ENCODE data around the gene LAGE3. TPM values are rescaled to one million over a fixed set of nuclear protein-coding genes. Genes with fewer than 3 reads are reported as not detected.

Gene LAGE3
- polyA plus RNA-seq, 2 donors = 6.2 to 21.1 TPM

GRCh38 chrX:154481911-154482601 is 3.0 kb upstream of the LAGE3 start:
- 81 to 82% methylated on average over 14 of the region's 14 CpGs for WGBS, 2 donors
- Histone ChIP-seq H3K4me3 (ENCODE audit: low read depth in 1 of 2, low read length in 2 of 2) (no peak overlapping the region), H3K36me3 (ENCODE audit: control insufficient read depth in 2 of 2, insufficient read depth in 2 of 2, low read length in 1 of 2) (peaks cover 0 to 3% of the 10 kb centered on the region in 2 donors), H3K4me1 (ENCODE audit: control insufficient read depth in 2 of 2, insufficient read depth in 2 of 2, low read length in 1 of 2) (peaks cover 5 to 12% of the 10 kb centered on the region in 2 donors), H3K27ac (ENCODE audit: low read depth in 2 of 2, low read length in 1 of 2) (no peak overlapping the region), H3K9me3 (ENCODE audit: control insufficient read depth in 2 of 2, insufficient read depth in 1 of 2, low read depth in 1 of 2, low read length in 1 of 2) (peaks cover 0 to 6% of the 10 kb centered on the region in 2 donors), H3K27me3 (ENCODE audit: control insufficient read depth in 1 of 2, insufficient read depth in 2 of 2, low read length in 2 of 2) (no peaks in the 10 kb centered on the region)

GRCh38 chrX:154481195-154481594 is 2.1 kb upstream of the LAGE3 start:
- Histone ChIP-seq H3K4me1 (ENCODE audit: control insufficient read depth in 2 of 2, insufficient read depth in 2 of 2, low read length in 1 of 2) (peaks cover 5 to 12% of the 10 kb centered on the region in 2 donors), H3K27ac (ENCODE audit: low read depth in 2 of 2, low read length in 1 of 2) (no peak overlapping the region), H3K9me3 (ENCODE audit: control insufficient read depth in 2 of 2, insufficient read depth in 1 of 2, low read depth in 1 of 2, low read length in 1 of 2) (peaks cover 0 to 2% of the 10 kb centered on the region in 2 donors), H3K27me3 (ENCODE audit: control insufficient read depth in 1 of 2, insufficient read depth in 2 of 2, low read length in 2 of 2) (no peaks in the 10 kb centered on the region), H3K4me3 (ENCODE audit: low read depth in 1 of 2, low read length in 2 of 2) (no peak overlapping the region), H3K36me3 (ENCODE audit: control insufficient read depth in 2 of 2, insufficient read depth in 2 of 2, low read length in 1 of 2) (peaks cover 0 to 3% of the 10 kb centered on the region in 2 donors)
- 94 to 95% methylated on average over 5 of the region's 5 CpGs for WGBS, 2 donors

GRCh38 chrX:154477891-154478477 is 1.1 kb downstream of the LAGE3 start:
- peak overlapping the region; percentile 37 to 56 for H3K4me3 ChIP-seq (ENCODE audit: low read depth in 1 of 2, low read length in 2 of 2)
- H3K9me3 ChIP-seq (ENCODE audit: control insufficient read depth in 2 of 2, insufficient read depth in 1 of 2, low read depth in 1 of 2, low read length in 1 of 2) = peaks cover 0 to 2% of the 10 kb centered on the region in 2 donors
- WGBS, 2 donors = 54 to 73% methylated on average over 24 of the region's 24 CpGs
- peak overlapping the region; percentile 27 to 54 for H3K27ac ChIP-seq (ENCODE audit: low read depth in 2 of 2, low read length in 1 of 2)
- H3K36me3 ChIP-seq (ENCODE audit: control insufficient read depth in 2 of 2, insufficient read depth in 2 of 2, low read length in 1 of 2) = peaks cover 0 to 2% of the 10 kb centered on the region in 2 donors
- no peaks in the 10 kb centered on the region for H3K27me3 ChIP-seq (ENCODE audit: control insufficient read depth in 1 of 2, insufficient read depth in 2 of 2, low read length in 2 of 2)
- no peaks in the 10 kb centered on the region for H3K4me1 ChIP-seq (ENCODE audit: control insufficient read depth in 2 of 2, insufficient read depth in 2 of 2, low read length in 1 of 2)

GRCh38 chrX:154476821-154477220 is 2.3 kb downstream of the LAGE3 start:
- Histone ChIP-seq H3K4me3 (ENCODE audit: low read depth in 1 of 2, low read length in 2 of 2) (no peak overlapping the region), H3K4me1 (ENCODE audit: control insufficient read depth in 2 of 2, insufficient read depth in 2 of 2, low read length in 1 of 2) (no peaks in the 10 kb centered on the region), H3K36me3 (ENCODE audit: control insufficient read depth in 2 of 2, insufficient read depth in 2 of 2, low read length in 1 of 2) (peaks cover 0 to 2% of the 10 kb centered on the region in 2 donors), H3K27ac (ENCODE audit: low read depth in 2 of 2, low read length in 1 of 2) (no peak overlapping the region), H3K9me3 (ENCODE audit: control insufficient read depth in 2 of 2, insufficient read depth in 1 of 2, low read depth in 1 of 2, low read length in 1 of 2) (peaks cover 0 to 2% of the 10 kb centered on the region in 2 donors), H3K27me3 (ENCODE audit: control insufficient read depth in 1 of 2, insufficient read depth in 2 of 2, low read length in 2 of 2) (no peaks in the 10 kb centered on the region)
- 77% methylated on average over 8 of the region's 8 CpGs for WGBS, 2 donors

- no peak overlapping the region for H3K27ac ChIP-seq (ENCODE audit: low read depth in 2 of 2, low read length in 1 of 2)
- WGBS, 2 donors = 78 to 82% methylated on average over 7 of the region's 7 CpGs
- H3K4me1 ChIP-seq (ENCODE audit: control insufficient read depth in 2 of 2, insufficient read depth in 2 of 2, low read length in 1 of 2) = no peaks in the 10 kb centered on the region
- H3K36me3 ChIP-seq (ENCODE audit: control insufficient read depth in 2 of 2, insufficient read depth in 2 of 2, low read length in 1 of 2) = peaks cover 0 to 26% of the 10 kb centered on the region in 2 donors
- peaks cover 0 to 2% of the 10 kb centered on the region in 2 donors for H3K9me3 ChIP-seq (ENCODE audit: control insufficient read depth in 2 of 2, insufficient read depth in 1 of 2, low read depth in 1 of 2, low read length in 1 of 2)
- H3K27me3 ChIP-seq (ENCODE audit: control insufficient read depth in 1 of 2, insufficient read depth in 2 of 2, low read length in 2 of 2) = no peaks in the 10 kb centered on the region
- no peak overlapping the region for H3K4me3 ChIP-seq (ENCODE audit: low read depth in 1 of 2, low read length in 2 of 2)
Observed at GRCh38 chrX:154473683-154474082, 5.4 kb downstream of the LAGE3 start.

GRCh38 chrX:154472685-154473632 is 6.1 kb downstream of the LAGE3 start:
- Histone ChIP-seq H3K4me1 (ENCODE audit: control insufficient read depth in 2 of 2, insufficient read depth in 2 of 2, low read length in 1 of 2) (no peaks in the 10 kb centered on the region), H3K9me3 (ENCODE audit: control insufficient read depth in 2 of 2, insufficient read depth in 1 of 2, low read depth in 1 of 2, low read length in 1 of 2) (peaks cover 0 to 2% of the 10 kb centered on the region in 2 donors), H3K36me3 (ENCODE audit: control insufficient read depth in 2 of 2, insufficient read depth in 2 of 2, low read length in 1 of 2) (peaks cover 0 to 31% of the 10 kb centered on the region in 2 donors), H3K27me3 (ENCODE audit: control insufficient read depth in 1 of 2, insufficient read depth in 2 of 2, low read length in 2 of 2) (no peaks in the 10 kb centered on the region), H3K27ac (ENCODE audit: low read depth in 2 of 2, low read length in 1 of 2) (no peak overlapping the region), H3K4me3 (ENCODE audit: low read depth in 1 of 2, low read length in 2 of 2) (no peak overlapping the region)
- 71 to 75% methylated on average over 26 to 28 of the region's 28 CpGs for WGBS, 2 donors

GRCh38 chrX:154471839-154472684 is 7.0 kb downstream of the LAGE3 start:
- H3K9me3 ChIP-seq (ENCODE audit: control insufficient read depth in 2 of 2, insufficient read depth in 1 of 2, low read depth in 1 of 2, low read length in 1 of 2) = peaks cover 0 to 2% of the 10 kb centered on the region in 2 donors
- H3K4me3 ChIP-seq (ENCODE audit: low read depth in 1 of 2, low read length in 2 of 2) = no peak overlapping the region
- H3K27ac ChIP-seq (ENCODE audit: low read depth in 2 of 2, low read length in 1 of 2) = no peak overlapping the region
- no peaks in the 10 kb centered on the region for H3K27me3 ChIP-seq (ENCODE audit: control insufficient read depth in 1 of 2, insufficient read depth in 2 of 2, low read length in 2 of 2)
- H3K36me3 ChIP-seq (ENCODE audit: control insufficient read depth in 2 of 2, insufficient read depth in 2 of 2, low read length in 1 of 2) = peaks cover 0 to 37% of the 10 kb centered on the region in 2 donors
- 82 to 89% methylated on average over 23 of the region's 23 CpGs for WGBS, 2 donors
- no peaks in the 10 kb centered on the region for H3K4me1 ChIP-seq (ENCODE audit: control insufficient read depth in 2 of 2, insufficient read depth in 2 of 2, low read length in 1 of 2)

- H3K27ac ChIP-seq (ENCODE audit: low read depth in 2 of 2, low read length in 1 of 2) = no peak overlapping the region
- WGBS, 2 donors = 87 to 90% methylated on average over 22 to 23 of the region's 23 CpGs
- no peaks in the 10 kb centered on the region for H3K27me3 ChIP-seq (ENCODE audit: control insufficient read depth in 1 of 2, insufficient read depth in 2 of 2, low read length in 2 of 2)
- H3K9me3 ChIP-seq (ENCODE audit: control insufficient read depth in 2 of 2, insufficient read depth in 1 of 2, low read depth in 1 of 2, low read length in 1 of 2) = no peaks in the 10 kb centered on the region
- H3K4me3 ChIP-seq (ENCODE audit: low read depth in 1 of 2, low read length in 2 of 2) = no peak overlapping the region
- peaks cover 0 to 40% of the 10 kb centered on the region in 2 donors for H3K36me3 ChIP-seq (ENCODE audit: control insufficient read depth in 2 of 2, insufficient read depth in 2 of 2, low read length in 1 of 2)
- H3K4me1 ChIP-seq (ENCODE audit: control insufficient read depth in 2 of 2, insufficient read depth in 2 of 2, low read length in 1 of 2) = no peaks in the 10 kb centered on the region
Observed at GRCh38 chrX:154470914-154471568, 8.0 kb downstream of the LAGE3 start.

All from esophagus (tissue), 2 donors.